ENCODE measurements around the gene SLC47A1.

SLC47A1 gene

GRCh38 chr17:19492141-19492540 lies 41.5 kb upstream of the SLC47A1 start:
- no peak overlapping the region for H3K9ac ChIP-seq
- no peaks in the 10 kb centered on the region for H3K9me3 ChIP-seq (ENCODE audit: control insufficient read depth, low read length)
- TF ChIP-seq, protein P1, sequence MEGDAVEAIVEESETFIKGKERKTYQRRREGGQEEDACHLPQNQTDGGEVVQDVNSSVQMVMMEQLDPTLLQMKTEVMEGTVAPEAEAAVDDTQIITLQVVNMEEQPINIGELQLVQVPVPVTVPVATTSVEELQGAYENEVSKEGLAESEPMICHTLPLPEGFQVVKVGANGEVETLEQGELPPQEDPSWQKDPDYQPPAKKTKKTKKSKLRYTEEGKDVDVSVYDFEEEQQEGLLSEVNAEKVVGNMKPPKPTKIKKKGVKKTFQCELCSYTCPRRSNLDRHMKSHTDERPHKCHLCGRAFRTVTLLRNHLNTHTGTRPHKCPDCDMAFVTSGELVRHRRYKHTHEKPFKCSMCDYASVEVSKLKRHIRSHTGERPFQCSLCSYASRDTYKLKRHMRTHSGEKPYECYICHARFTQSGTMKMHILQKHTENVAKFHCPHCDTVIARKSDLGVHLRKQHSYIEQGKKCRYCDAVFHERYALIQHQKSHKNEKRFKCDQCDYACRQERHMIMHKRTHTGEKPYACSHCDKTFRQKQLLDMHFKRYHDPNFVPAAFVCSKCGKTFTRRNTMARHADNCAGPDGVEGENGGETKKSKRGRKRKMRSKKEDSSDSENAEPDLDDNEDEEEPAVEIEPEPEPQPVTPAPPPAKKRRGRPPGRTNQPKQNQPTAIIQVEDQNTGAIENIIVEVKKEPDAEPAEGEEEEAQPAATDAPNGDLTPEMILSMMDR (IDR thresholded peaks at IDR 0.05) = no peak
- no peaks in the 10 kb centered on the region for H3K36me3 ChIP-seq (ENCODE audit: control insufficient read depth, insufficient read depth, low read length)
- H2AFZ ChIP-seq = no peak overlapping the region
- no peak overlapping the region for H3K27ac ChIP-seq
- H3K79me2 ChIP-seq = no peaks in the 10 kb centered on the region
- H3K4me1 ChIP-seq = no peaks in the 10 kb centered on the region
- H3K4me2 ChIP-seq (ENCODE audit: low read length) = no peak overlapping the region
- H3K27me3 ChIP-seq (ENCODE audit: control insufficient read depth, insufficient read depth, low read length) = no peaks in the 10 kb centered on the region
- H3K4me3 ChIP-seq (ENCODE audit: low read depth, low read length) = no peak overlapping the region

DNA sequence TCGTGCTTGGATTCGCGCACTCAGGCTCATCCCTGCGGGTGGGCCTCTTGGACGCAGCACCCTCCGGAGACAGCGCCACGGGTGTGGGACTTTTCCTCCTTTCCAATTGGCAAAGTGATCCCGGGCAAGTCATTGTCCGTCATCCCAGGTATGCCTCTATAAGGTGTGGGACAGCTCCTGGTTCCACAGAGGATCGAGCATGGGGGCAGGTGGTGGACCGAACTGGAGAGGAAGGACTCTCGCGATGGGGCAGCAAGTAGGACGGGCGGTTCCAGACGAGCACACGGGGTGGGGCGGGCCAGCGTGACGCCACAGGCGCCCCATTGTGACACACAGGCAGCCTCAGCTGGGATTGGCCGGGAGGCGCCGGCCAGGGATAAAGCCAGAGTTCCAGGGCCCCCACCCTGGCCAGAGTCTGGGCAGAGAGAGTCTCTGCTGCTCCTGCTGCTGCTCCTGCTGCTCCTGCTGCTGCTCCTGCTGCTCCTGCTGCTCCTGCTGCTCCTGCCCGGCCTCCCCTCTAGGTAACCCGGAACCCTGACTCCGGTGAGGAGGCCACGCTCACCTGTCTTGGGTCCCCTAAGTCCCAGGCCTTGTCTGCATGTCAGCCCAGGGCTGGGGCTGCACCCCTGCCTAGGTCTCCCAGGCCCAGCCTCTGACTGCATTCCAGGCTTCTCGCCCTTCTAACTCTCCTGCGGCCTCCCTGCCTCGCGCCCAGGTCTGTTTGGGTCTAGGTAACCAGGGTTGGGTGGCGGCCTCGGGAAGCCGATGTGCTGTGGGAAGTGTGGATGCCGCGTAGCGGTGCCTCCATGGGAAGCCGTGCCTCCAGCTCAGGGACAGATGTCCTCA lies 38.5 kb upstream of the SLC47A1 start:
- no peak overlapping the region for H2AFZ ChIP-seq
- no peak overlapping the region for H3K9ac ChIP-seq
- H3K4me1 ChIP-seq = no peaks in the 10 kb centered on the region
- H3K36me3 ChIP-seq (ENCODE audit: control insufficient read depth, insufficient read depth, low read length) = no peaks in the 10 kb centered on the region
- H3K4me3 ChIP-seq (ENCODE audit: low read depth, low read length) = no peak overlapping the region
- TF ChIP-seq, protein P1 (IDR thresholded peaks at IDR 0.05) = no peak
- H3K4me2 ChIP-seq (ENCODE audit: low read length) = no peak overlapping the region
- H3K79me2 ChIP-seq = no peaks in the 10 kb centered on the region
- H3K9me3 ChIP-seq (ENCODE audit: control insufficient read depth, low read length) = no peaks in the 10 kb centered on the region
- no peak overlapping the region for H3K27ac ChIP-seq
- no peaks in the 10 kb centered on the region for H3K27me3 ChIP-seq (ENCODE audit: control insufficient read depth, insufficient read depth, low read length)

DNA sequence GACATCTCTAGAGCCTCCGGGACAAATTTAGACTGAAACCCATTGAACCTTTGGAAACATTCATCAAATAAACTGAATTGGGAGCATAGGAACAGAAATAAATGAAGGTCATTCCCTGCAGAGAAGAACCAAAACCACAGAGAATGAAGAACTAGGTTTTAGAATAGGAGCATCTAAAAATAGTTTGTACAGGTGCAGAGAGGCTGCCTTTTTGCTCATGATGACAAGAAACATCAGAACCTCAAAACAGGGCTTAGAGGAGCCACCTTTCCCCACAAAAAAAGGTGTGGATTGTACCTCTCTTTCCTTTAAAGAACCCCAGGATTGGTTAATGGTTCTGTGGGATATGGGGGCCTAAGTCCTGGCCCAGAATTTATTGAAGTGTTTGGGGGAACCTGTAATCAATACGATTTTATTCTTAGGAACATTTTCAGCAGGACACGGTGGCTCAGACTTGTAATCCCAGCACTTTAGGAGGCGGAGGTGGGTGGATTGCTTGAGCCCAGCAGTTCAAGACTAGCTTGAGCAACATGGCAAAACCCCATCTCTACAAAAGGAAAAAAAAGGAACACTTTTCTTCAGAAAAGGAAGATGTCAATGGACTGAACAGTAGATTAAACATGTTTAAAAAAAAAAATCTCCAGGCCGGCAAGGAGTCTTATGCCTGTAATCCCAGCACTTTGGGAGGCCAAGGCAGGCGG lies 37.7 kb upstream of the SLC47A1 start:
- TF ChIP-seq, protein P1 (IDR thresholded peaks at IDR 0.05) = no peak
- Histone ChIP-seq H3K79me2 (no peaks in the 10 kb centered on the region), H3K27ac (no peak overlapping the region), H3K9ac (no peak overlapping the region), H3K36me3 (ENCODE audit: control insufficient read depth, insufficient read depth, low read length) (no peaks in the 10 kb centered on the region), H3K4me1 (no peaks in the 10 kb centered on the region), H3K4me3 (ENCODE audit: low read depth, low read length) (no peak overlapping the region), H3K9me3 (ENCODE audit: control insufficient read depth, low read length) (no peaks in the 10 kb centered on the region), H3K4me2 (ENCODE audit: low read length) (no peak overlapping the region), H2AFZ (no peak overlapping the region), H3K27me3 (ENCODE audit: control insufficient read depth, insufficient read depth, low read length) (no peaks in the 10 kb centered on the region)

DNA sequence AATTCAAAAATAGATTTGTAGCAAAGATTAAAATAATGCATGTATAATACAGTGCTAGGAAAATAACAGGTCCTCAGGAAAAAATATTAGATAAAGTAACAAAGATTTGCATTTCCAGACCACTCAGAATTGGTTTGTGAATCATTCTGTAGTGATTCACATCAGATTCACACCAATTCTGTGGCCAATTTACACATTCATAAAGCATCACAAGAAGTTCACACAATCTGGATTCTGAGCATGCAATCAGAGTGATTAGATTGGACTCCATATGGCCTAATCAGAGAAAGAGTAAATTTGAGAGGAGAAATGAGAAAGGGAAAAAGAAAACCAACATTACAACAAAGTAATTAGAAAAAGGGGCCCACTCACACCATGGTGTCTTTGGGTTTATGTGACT lies 36.0 kb upstream of the SLC47A1 start:
- Histone ChIP-seq H3K27me3 (ENCODE audit: control insufficient read depth, insufficient read depth, low read length) (no peaks in the 10 kb centered on the region), H3K27ac (no peak overlapping the region), H3K4me1 (no peaks in the 10 kb centered on the region), H3K4me2 (ENCODE audit: low read length) (no peak overlapping the region), H2AFZ (no peak overlapping the region), H3K9ac (no peak overlapping the region), H3K9me3 (ENCODE audit: control insufficient read depth, low read length) (no peaks in the 10 kb centered on the region), H3K36me3 (ENCODE audit: control insufficient read depth, insufficient read depth, low read length) (no peaks in the 10 kb centered on the region), H3K79me2 (no peaks in the 10 kb centered on the region), H3K4me3 (ENCODE audit: low read depth, low read length) (no peak overlapping the region)
- TF ChIP-seq, protein P1 (IDR thresholded peaks at IDR 0.05) = no peak

All from parathyroid adenoma (tissue), 2 donors.